ENCODE data around the gene CARF.

DNA sequence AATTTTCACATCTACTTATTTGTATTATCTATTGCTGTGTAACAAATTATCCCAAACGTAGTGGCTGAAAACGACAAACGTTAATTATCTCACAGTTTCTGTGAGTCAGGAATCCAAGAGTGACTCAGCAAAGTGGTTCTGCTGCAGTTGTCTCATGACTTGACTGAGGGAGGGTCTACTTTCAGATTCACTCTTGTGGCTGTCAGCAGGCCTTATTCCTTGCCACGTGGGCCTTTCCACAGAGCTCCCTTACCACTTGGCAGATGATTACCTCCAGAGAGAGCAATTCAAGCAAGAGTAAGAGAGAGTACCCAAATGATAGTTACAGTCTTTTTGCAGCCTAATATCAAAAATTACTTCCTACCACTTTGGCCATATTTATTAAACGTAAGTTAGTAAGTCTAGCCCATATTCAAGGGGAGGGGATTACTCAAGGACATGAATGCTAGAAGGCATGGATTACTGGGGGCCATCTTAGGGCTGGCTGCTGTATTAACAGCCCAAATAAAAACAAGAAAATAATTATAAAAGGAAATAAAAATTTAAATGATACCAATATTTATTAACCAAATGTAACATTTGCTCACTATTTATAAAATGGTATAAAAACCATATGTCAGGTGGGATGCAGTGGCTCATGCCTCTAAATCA, 53.9 kb downstream of the CARF start:
- TF ChIP-seq ZNF350 (tag by site-specific recombination; IDR thresholded peaks at IDR 0.05) (no peak), ZNF549 (tag by site-specific recombination; IDR thresholded peaks at IDR 0.05) (no peak), ZBTB21 (tag by site-specific recombination; IDR thresholded peaks at IDR 0.05) (no peak), ZNF658 (tag by site-specific recombination; IDR thresholded peaks at IDR 0.05) (no peak), ZNF561 (tag by site-specific recombination; IDR thresholded peaks at IDR 0.05; ENCODE audit: borderline replicate concordance) (no peak)
- TF ChIP-seq, protein P1, sequence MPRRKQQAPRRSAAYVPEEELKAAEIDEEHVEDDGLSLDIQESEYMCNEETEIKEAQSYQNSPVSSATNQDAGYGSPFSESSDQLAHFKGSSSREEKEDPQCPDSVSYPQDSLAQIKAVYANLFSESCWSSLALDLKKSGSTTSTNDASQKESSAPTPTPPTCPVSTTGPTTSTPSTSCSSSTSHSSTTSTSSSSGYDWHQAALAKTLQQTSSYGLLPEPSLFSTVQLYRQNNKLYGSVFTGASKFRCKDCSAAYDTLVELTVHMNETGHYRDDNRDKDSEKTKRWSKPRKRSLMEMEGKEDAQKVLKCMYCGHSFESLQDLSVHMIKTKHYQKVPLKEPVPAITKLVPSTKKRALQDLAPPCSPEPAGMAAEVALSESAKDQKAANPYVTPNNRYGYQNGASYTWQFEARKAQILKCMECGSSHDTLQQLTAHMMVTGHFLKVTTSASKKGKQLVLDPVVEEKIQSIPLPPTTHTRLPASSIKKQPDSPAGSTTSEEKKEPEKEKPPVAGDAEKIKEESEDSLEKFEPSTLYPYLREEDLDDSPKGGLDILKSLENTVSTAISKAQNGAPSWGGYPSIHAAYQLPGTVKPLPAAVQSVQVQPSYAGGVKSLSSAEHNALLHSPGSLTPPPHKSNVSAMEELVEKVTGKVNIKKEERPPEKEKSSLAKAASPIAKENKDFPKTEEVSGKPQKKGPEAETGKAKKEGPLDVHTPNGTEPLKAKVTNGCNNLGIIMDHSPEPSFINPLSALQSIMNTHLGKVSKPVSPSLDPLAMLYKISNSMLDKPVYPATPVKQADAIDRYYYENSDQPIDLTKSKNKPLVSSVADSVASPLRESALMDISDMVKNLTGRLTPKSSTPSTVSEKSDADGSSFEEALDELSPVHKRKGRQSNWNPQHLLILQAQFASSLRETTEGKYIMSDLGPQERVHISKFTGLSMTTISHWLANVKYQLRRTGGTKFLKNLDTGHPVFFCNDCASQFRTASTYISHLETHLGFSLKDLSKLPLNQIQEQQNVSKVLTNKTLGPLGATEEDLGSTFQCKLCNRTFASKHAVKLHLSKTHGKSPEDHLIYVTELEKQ (tag by site-specific recombination; IDR thresholded peaks at IDR 0.05; ENCODE audit: borderline replicate concordance) = no peak
- TF ChIP-seq, protein P2, sequence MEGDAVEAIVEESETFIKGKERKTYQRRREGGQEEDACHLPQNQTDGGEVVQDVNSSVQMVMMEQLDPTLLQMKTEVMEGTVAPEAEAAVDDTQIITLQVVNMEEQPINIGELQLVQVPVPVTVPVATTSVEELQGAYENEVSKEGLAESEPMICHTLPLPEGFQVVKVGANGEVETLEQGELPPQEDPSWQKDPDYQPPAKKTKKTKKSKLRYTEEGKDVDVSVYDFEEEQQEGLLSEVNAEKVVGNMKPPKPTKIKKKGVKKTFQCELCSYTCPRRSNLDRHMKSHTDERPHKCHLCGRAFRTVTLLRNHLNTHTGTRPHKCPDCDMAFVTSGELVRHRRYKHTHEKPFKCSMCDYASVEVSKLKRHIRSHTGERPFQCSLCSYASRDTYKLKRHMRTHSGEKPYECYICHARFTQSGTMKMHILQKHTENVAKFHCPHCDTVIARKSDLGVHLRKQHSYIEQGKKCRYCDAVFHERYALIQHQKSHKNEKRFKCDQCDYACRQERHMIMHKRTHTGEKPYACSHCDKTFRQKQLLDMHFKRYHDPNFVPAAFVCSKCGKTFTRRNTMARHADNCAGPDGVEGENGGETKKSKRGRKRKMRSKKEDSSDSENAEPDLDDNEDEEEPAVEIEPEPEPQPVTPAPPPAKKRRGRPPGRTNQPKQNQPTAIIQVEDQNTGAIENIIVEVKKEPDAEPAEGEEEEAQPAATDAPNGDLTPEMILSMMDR (tag by site-specific recombination; IDR thresholded peaks at IDR 0.05) = no peak
- TF ChIP-seq, protein P3, sequence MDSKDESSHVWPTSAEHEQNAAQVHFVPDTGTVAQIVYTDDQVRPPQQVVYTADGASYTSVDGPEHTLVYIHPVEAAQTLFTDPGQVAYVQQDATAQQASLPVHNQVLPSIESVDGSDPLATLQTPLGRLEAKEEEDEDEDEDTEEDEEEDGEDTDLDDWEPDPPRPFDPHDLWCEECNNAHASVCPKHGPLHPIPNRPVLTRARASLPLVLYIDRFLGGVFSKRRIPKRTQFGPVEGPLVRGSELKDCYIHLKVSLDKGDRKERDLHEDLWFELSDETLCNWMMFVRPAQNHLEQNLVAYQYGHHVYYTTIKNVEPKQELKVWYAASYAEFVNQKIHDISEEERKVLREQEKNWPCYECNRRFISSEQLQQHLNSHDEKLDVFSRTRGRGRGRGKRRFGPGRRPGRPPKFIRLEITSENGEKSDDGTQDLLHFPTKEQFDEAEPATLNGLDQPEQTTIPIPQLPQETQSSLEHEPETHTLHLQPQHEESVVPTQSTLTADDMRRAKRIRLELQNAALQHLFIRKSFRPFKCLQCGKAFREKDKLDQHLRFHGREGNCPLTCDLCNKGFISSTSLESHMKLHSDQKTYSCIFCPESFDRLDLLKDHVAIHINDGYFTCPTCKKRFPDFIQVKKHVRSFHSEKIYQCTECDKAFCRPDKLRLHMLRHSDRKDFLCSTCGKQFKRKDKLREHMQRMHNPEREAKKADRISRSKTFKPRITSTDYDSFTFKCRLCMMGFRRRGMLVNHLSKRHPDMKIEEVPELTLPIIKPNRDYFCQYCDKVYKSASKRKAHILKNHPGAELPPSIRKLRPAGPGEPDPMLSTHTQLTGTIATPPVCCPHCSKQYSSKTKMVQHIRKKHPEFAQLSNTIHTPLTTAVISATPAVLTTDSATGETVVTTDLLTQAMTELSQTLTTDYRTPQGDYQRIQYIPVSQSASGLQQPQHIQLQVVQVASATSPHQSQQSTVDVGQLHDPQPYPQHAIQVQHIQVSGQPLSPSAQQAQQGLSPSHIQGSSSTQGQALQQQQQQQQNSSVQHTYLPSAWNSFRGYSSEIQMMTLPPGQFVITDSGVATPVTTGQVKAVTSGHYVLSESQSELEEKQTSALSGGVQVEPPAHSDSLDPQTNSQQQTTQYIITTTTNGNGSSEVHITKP (tag by site-specific recombination; IDR thresholded peaks at IDR 0.05) = no peak
- TF ChIP-seq, protein P4, sequence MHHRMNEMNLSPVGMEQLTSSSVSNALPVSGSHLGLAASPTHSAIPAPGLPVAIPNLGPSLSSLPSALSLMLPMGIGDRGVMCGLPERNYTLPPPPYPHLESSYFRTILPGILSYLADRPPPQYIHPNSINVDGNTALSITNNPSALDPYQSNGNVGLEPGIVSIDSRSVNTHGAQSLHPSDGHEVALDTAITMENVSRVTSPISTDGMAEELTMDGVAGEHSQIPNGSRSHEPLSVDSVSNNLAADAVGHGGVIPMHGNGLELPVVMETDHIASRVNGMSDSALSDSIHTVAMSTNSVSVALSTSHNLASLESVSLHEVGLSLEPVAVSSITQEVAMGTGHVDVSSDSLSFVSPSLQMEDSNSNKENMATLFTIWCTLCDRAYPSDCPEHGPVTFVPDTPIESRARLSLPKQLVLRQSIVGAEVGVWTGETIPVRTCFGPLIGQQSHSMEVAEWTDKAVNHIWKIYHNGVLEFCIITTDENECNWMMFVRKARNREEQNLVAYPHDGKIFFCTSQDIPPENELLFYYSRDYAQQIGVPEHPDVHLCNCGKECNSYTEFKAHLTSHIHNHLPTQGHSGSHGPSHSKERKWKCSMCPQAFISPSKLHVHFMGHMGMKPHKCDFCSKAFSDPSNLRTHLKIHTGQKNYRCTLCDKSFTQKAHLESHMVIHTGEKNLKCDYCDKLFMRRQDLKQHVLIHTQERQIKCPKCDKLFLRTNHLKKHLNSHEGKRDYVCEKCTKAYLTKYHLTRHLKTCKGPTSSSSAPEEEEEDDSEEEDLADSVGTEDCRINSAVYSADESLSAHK (tag by site-specific recombination; IDR thresholded peaks at IDR 0.05) = no peak

Data from HEK293 (cell line).